Heart left ventricle (tissue), 13 donors: Measurements from ENCODE around the gene HLCS.

ENCODE experiments used
- CTCF ChIP-seq, 12 donors: fragments of 200-600 bp; sonication (generic) in 4 of 12; IDR thresholded peaks; one replicate each; pipeline versions ENCODE4 v1.5.0 to v1.8.0; 2018 to 2022; ENCODE audit warnings: antibody characterized with exemption in 12 of 12, mild to moderate bottlenecking in 5 of 12
- POLR2A ChIP-seq, 2 donors: fragments of 450-650 bp; IDR thresholded peaks; one replicate each; pipeline ENCODE4 v1.6.1; 2017; ENCODE audit warnings: antibody characterized with exemption in 2 of 2, mild to moderate bottlenecking in 2 of 2, moderate library complexity in 2 of 2
- donor health status: ischemic (EF 13 %, LVEDD 7.1; RV severe dilation, severe dysfunction).
- donor health status: DM: no; HTN: yes; CAD: no.
- donor health status: DM: no; HTN: no; CAD: no.
- donor health status: ischemic (EF 25% LVEDD 6.9; RV normal size, moderate dysfunction).
- donor health status: ischemic (EF 25% LVEDD 5.7; RV mildly dilated, moderate dysfunction).
- donor health status: ischemic (EF 35%, LVEDD 5.7; RV mildly dilated, moderate dysfunction).
- donor health status: nonischemic (EF 11% LVEDD 7.7; RV severe dilation, severe dysfunction).
- donor health status: DM: yes; HTN: yes; CAD: no.
- donor health status: PGD.
- donor health status: ischemic (EF 29% LVEDD 5.4; RV normal size, mild dysfunction).
- donor health status: nonischemic (EF 23%, LVEDD 6.1; RV moderate dilation, normal function).

- TF ChIP-seq CTCF (IDR thresholded peaks at IDR 0.05), result no peak
- no peak for TF ChIP-seq POLR2A (IDR thresholded peaks at IDR 0.05)
These were observed 137.5 kb downstream of the HLCS start for GRCh38 chr21:36828891-36829515.
